Measurements from ENCODE around the gene DOK5.

DOK5 gene

DNA sequence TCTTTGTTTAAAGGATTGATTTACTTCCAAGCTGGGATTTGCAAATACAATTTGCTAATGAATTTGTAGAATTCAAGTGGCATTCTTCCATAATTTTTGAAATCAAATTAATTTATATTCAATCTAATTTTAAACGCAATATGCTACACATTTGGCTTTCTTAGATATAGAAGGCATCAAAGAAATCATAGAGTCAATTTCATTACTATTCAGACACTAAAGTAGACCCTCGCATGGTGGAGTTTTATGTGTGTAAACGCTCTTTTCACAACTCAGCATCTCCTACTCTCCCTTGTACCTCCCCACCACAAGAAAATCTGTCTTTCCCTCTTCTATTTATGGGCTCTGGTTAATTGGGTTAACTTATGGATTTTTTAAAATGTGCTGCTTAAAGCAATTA is 144.3 kb downstream of the DOK5 start:
- DNase-seq = no peak

GRCh38 chr20:54620611-54621010 is 145.2 kb downstream of the DOK5 start:
- DNase-seq = no peak

GRCh38 chr20:54622333-54623295 is 147.2 kb downstream of the DOK5 start:
- DNase-seq = peak; percentile 9

- DNase-seq = no peak
Measured at GRCh38 chr20:54623991-54624569, 148.7 kb downstream of the DOK5 start.

DNA sequence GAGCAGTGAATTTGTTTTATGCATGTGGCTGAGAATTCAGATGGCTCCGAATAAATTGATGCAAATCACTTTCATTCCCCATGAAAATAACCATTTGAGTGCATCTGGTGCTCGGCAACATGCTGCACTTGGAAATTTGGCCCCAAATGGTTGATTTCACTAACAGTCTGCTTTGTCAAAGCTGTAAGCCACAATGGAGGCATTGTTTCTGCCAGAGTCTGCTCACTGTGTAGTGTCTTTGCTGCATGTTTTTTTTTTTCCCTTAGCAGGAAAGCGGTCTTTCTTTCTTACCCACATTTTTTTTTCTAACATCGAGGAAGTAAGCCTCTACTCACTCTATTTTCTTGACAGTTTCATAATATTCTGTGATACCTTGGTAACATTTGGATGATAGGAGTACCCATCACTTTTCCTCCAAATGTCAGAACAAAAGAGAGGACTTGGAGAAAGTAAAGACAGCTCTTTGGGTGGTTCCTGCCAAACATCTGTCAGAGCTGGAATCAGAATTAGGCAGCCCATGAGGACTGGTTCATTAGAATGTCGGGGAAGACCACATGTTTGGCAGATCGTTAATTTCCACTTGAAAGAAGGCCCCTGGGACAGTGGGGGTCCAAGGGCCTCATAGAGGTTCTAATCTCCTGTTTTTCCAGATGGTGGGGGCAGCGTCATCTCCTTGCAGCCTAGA is 149.5 kb downstream of the DOK5 start:
- DNase-seq = peak; percentile 86

GRCh38 chr20:54625497-54625896 is 150.1 kb downstream of the DOK5 start:
- DNase-seq = no peak

DNA sequence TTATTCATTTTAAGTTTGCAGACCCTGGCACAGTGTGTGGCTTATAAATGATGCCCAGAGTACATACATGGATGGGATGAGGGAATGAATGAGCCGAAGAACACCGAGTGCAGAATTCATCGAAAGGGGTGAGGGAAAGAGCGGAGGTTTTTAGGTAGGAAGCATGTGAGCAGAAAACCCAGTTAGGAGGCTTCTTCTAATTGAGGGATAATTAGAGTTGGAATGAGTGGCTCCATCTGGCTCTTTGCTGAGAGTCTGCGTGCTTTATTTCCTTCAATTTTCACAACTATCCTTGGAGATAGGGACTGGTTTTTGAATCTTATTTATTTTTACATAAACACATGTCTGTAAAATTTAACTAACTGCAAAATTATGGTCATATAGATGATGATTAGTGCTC is 150.7 kb downstream of the DOK5 start:
- no peak for DNase-seq

DNA sequence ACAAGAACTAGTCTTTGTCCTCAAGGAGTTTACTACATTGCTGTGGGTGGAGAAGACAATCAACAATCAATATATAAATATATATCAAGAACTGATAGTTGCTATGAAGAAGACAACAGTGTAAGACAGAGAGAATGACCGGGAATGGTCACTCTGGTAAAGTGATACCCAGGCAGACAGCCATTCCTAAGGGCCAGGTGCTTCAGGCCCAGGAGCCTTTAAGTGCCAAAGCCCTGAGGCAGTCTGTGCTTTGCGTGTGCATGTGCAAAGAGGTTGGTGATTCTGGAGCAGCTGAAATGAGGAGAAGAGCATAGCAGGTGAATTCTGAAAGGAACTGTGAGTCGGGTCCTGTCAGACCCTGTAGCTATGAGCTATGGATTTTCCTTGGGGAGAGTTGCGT is 154.2 kb downstream of the DOK5 start:
- DNase-seq = no peak

GRCh38 chr20:54630582-54630981 is 155.2 kb downstream of the DOK5 start:
- no peak for DNase-seq

- DNase-seq = no peak
Measured at GRCh38 chr20:54631059-54631458, 155.7 kb downstream of the DOK5 start.

DNA sequence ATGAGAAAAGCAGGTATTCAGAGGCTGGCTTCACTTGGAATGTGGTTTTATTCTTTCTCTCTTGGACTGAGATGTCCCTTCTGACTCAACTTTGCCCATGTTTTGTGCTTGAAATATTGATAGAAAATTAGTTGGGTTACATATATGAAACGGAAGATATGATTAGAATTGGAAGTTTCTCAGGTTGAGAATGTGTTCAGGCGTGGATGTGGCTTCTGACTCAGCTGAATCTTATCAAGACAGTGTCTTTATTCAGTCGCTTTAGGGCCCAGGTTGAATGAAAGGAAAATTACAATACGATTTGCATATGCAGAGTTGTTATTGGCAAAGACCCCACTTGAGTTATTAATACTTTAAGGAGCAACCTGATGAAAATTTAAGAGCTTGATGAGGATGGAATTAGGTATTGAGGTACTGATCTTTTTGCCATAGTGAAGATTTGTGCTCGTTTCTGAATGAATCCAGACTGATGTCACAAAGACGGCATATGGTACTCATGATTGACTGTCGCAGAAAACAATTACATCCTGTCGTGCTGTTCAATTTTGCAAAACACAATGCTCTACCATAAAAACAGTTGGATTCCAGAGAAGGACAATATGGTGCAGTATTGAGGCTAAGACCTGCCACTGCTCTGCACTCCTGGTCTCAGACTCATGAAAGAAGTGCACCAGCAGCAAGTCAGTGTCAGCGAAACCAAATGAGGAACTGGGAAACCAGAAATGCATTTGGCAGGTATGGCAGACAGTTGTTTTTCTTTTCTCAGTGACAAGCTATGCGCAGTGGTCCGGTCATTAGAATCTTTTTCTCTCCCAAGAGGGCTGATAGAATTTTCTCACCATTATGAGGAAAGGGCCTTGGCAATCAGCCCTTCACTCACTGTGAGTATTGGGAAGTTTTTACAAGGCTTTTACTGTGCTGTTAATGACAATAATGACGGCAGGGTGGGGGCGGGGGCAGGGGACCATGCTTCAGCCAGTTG is 158.3 kb downstream of the DOK5 start:
- DNase-seq = no peak

GRCh38 chr20:54636575-54636974 is 161.2 kb downstream of the DOK5 start:
- DNase-seq = no peak

GRCh38 chr20:54639941-54640340 is 164.5 kb downstream of the DOK5 start:
- no peak for DNase-seq

DNA sequence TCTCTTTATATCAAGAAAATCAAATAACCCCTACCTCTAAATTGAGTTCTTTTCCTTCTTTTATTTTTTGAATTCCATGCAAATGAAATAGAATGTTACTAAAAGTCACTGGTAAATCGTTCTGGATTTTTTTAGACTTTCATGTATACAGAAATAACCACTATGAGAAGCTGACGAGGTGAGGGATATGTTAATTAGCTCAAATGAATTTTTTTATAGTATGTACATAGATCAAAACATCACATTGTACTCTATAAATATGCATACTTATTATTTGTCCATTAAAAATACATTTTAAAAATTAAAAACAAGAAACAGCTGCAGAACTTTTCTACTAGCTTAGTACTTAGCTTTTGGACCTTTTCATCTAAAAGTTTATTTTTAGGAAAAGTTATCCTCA is 165.4 kb downstream of the DOK5 start:
- DNase-seq = no peak

DNA sequence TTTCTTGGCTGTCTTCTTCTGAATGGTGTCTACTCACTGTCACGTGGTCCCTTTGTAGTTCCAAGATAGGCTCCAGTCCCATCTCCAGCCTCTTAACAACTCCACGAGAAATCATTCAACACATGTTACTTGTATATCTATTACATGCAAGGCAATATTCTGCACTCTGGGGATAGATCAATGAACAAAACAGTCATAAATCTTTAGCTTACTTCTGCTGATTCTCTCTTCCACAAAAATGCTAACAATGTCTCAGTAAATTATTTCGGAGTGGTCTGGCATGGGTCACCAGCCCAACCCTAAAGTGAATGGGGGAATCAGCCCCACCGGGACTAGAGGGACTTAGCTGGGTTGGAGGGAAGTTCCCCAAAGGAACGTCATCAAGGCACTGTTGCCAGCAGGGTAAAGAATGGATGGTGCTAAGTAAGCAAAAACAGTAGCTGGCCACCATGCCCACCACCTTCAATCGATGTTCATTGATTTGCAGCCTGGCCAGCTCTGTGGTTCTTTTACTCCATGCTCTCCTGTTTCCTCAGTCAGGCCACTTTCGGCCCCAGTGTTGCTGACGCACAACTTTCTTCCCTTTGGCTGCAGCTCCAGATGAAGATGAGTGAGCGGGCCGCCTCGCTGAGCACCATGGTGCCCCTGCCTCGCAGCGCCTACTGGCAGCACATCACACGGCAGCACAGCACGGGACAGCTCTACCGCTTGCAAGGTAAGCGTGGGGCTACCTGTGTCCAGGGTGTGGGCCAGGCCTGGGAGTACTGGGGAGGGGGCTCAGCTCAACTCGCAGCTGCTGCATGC is 167.7 kb downstream of the DOK5 start:
- DNase-seq = no peak

- DNase-seq = no peak
Measured at GRCh38 chr20:54643761-54644160, 168.4 kb downstream of the DOK5 start.

GRCh38 chr20:54645445-54646155 is 170.2 kb downstream of the DOK5 start:
- DNase-seq = no peak

DNA sequence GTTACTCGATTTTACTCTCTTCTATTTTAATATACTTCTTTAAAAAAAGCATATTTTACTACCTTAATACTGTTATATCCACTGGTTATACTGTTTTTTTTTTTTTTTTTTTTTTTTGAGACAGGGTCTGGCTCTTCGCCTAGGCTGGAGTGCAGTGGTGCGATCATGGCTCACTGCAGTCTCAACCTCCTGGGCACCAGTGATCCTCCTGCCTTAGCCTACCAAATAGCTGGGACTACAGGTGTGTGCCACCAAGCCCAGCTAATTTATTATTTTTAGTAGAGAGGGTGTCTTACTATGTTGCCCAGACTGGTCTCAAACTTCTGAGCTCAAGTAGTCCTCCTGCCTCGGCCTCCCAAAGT is 170.7 kb downstream of the DOK5 start:
- no peak for DNase-seq

DNA sequence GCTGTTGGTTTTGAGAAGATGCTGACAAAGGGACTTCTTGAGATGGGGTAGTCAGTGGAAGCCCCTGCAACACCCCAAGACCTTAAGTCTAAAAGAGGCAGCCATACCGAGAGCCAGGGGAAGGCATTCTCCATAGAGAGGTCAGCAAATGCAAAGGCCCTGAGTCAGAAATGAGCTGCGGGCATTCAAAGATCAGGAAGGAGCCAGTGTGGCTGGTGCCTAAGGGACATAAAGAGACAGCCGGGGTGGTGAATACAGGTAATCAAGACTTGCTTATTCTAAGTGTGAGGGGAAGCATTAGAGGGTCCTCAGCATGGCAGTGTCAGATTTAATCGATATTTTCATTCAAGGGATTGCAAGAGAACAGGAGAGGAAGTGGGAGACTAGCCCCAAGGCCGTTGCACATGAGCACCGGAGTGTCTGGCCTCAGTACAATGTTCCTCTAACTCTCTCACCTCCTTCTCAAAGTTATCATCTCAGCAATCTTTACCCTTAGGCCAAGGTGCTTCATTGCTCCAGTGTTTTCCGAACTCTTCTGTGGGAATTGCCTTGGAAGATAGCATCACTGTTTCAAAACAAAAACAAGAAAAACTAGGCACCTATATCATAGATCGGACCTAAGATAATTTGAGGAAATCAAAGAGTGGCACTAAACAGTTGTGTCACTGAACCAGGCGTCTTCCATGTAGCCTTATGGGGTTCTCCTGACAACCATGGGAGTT is 173.2 kb downstream of the DOK5 start:
- DNase-seq = no peak

GRCh38 chr20:54649511-54649962 is 174.1 kb downstream of the DOK5 start:
- peak; percentile 80 for DNase-seq

Measured in midbrain (tissue), 1 donor.